ENCODE measurements around the gene DLG1.

DLG1 gene

GRCh38 chr3:197231321-197231720, 67.1 kb downstream of the DLG1 start:
- Histone ChIP-seq H3K4me3 (ENCODE audit: low read length) (no peak overlapping the region), H3K36me3 (ENCODE audit: control insufficient read depth, insufficient read depth, low read length) (no peaks in the 10 kb centered on the region), H3K4me1 (ENCODE audit: control insufficient read depth, insufficient read depth, low read length) (no peaks in the 10 kb centered on the region), H3K9me3 (ENCODE audit: control insufficient read depth, insufficient read depth, low read length) (no peaks in the 10 kb centered on the region), H3K27ac (ENCODE audit: low read length) (no peak overlapping the region), H3K27me3 (ENCODE audit: control insufficient read depth, insufficient read depth, low read length) (no peaks in the 10 kb centered on the region)
- WGBS (ENCODE audit: insufficient coverage, insufficient read length), result no CpG with 5 or more reads among the region's 7 CpGs
- DNase-seq (ENCODE audit: low read depth, low spot score), result no peak

GRCh38 chr3:197229836-197230235, 68.6 kb downstream of the DLG1 start:
- H3K4me1 ChIP-seq (ENCODE audit: control insufficient read depth, insufficient read depth, low read length), result no peaks in the 10 kb centered on the region
- no peak overlapping the region for H3K27ac ChIP-seq (ENCODE audit: low read length)
- H3K4me3 ChIP-seq (ENCODE audit: low read length), result no peak overlapping the region
- H3K36me3 ChIP-seq (ENCODE audit: control insufficient read depth, insufficient read depth, low read length), result no peaks in the 10 kb centered on the region
- no peaks in the 10 kb centered on the region for H3K9me3 ChIP-seq (ENCODE audit: control insufficient read depth, insufficient read depth, low read length)
- no peaks in the 10 kb centered on the region for H3K27me3 ChIP-seq (ENCODE audit: control insufficient read depth, insufficient read depth, low read length)
- DNase-seq (ENCODE audit: low read depth, low spot score), result no peak
- no CpG with 5 or more reads among the region's 3 CpGs for WGBS (ENCODE audit: insufficient coverage, insufficient read length)

- Histone ChIP-seq H3K36me3 (ENCODE audit: control insufficient read depth, insufficient read depth, low read length) (no peaks in the 10 kb centered on the region), H3K9me3 (ENCODE audit: control insufficient read depth, insufficient read depth, low read length) (no peaks in the 10 kb centered on the region), H3K4me3 (ENCODE audit: low read length) (no peak overlapping the region), H3K4me1 (ENCODE audit: control insufficient read depth, insufficient read depth, low read length) (no peaks in the 10 kb centered on the region), H3K27ac (ENCODE audit: low read length) (no peak overlapping the region), H3K27me3 (ENCODE audit: control insufficient read depth, insufficient read depth, low read length) (no peaks in the 10 kb centered on the region)
- WGBS (ENCODE audit: insufficient coverage, insufficient read length), result no CpG with 5 or more reads among the region's 1 CpG
- no peak for DNase-seq (ENCODE audit: low read depth, low spot score)
Measured at GRCh38 chr3:197229178-197229577, 69.2 kb downstream of the DLG1 start.

GRCh38 chr3:197227780-197228574, 70.4 kb downstream of the DLG1 start:
- Histone ChIP-seq H3K4me1 (ENCODE audit: control insufficient read depth, insufficient read depth, low read length) (no peaks in the 10 kb centered on the region), H3K27ac (ENCODE audit: low read length) (no peak overlapping the region), H3K4me3 (ENCODE audit: low read length) (no peak overlapping the region), H3K27me3 (ENCODE audit: control insufficient read depth, insufficient read depth, low read length) (no peaks in the 10 kb centered on the region), H3K36me3 (ENCODE audit: control insufficient read depth, insufficient read depth, low read length) (no peaks in the 10 kb centered on the region), H3K9me3 (ENCODE audit: control insufficient read depth, insufficient read depth, low read length) (no peaks in the 10 kb centered on the region)
- no CpG with 5 or more reads among the region's 2 CpGs for WGBS (ENCODE audit: insufficient coverage, insufficient read length)
- no peak for DNase-seq (ENCODE audit: low read depth, low spot score)

GRCh38 chr3:197226179-197226578, 72.2 kb downstream of the DLG1 start:
- H3K27ac ChIP-seq (ENCODE audit: low read length), result no peak overlapping the region
- H3K9me3 ChIP-seq (ENCODE audit: control insufficient read depth, insufficient read depth, low read length), result no peaks in the 10 kb centered on the region
- no peaks in the 10 kb centered on the region for H3K4me1 ChIP-seq (ENCODE audit: control insufficient read depth, insufficient read depth, low read length)
- no CpG with 5 or more reads among the region's 3 CpGs for WGBS (ENCODE audit: insufficient coverage, insufficient read length)
- H3K4me3 ChIP-seq (ENCODE audit: low read length), result no peak overlapping the region
- H3K36me3 ChIP-seq (ENCODE audit: control insufficient read depth, insufficient read depth, low read length), result no peaks in the 10 kb centered on the region
- DNase-seq (ENCODE audit: low read depth, low spot score), result no peak
- no peaks in the 10 kb centered on the region for H3K27me3 ChIP-seq (ENCODE audit: control insufficient read depth, insufficient read depth, low read length)

- no peaks in the 10 kb centered on the region for H3K36me3 ChIP-seq (ENCODE audit: control insufficient read depth, insufficient read depth, low read length)
- no peak for DNase-seq (ENCODE audit: low read depth, low spot score)
- H3K27ac ChIP-seq (ENCODE audit: low read length), result no peak overlapping the region
- H3K27me3 ChIP-seq (ENCODE audit: control insufficient read depth, insufficient read depth, low read length), result no peaks in the 10 kb centered on the region
- H3K4me3 ChIP-seq (ENCODE audit: low read length), result no peak overlapping the region
- no CpG with 5 or more reads among the region's 1 CpG for WGBS (ENCODE audit: insufficient coverage, insufficient read length)
- no peaks in the 10 kb centered on the region for H3K9me3 ChIP-seq (ENCODE audit: control insufficient read depth, insufficient read depth, low read length)
- no peaks in the 10 kb centered on the region for H3K4me1 ChIP-seq (ENCODE audit: control insufficient read depth, insufficient read depth, low read length)
Measured at GRCh38 chr3:197225579-197225978, 72.8 kb downstream of the DLG1 start.

- Histone ChIP-seq H3K9me3 (ENCODE audit: control insufficient read depth, insufficient read depth, low read length) (no peaks in the 10 kb centered on the region), H3K27ac (ENCODE audit: low read length) (no peak overlapping the region), H3K27me3 (ENCODE audit: control insufficient read depth, insufficient read depth, low read length) (no peaks in the 10 kb centered on the region), H3K4me3 (ENCODE audit: low read length) (no peak overlapping the region), H3K36me3 (ENCODE audit: control insufficient read depth, insufficient read depth, low read length) (no peaks in the 10 kb centered on the region), H3K4me1 (ENCODE audit: control insufficient read depth, insufficient read depth, low read length) (peaks cover 2% of the 10 kb centered on the region; the same call in 1 of the 2 replicates)
- DNase-seq (ENCODE audit: low read depth, low spot score), result no peak
Measured at GRCh38 chr3:197224034-197224444, 74.4 kb downstream of the DLG1 start.

- DNase-seq (ENCODE audit: low read depth, low spot score), result no peak
- Histone ChIP-seq H3K4me1 (ENCODE audit: control insufficient read depth, insufficient read depth, low read length) (peaks cover 2% of the 10 kb centered on the region; the same call in 1 of the 2 replicates), H3K9me3 (ENCODE audit: control insufficient read depth, insufficient read depth, low read length) (no peaks in the 10 kb centered on the region), H3K27me3 (ENCODE audit: control insufficient read depth, insufficient read depth, low read length) (no peaks in the 10 kb centered on the region), H3K4me3 (ENCODE audit: low read length) (no peak overlapping the region), H3K36me3 (ENCODE audit: control insufficient read depth, insufficient read depth, low read length) (no peaks in the 10 kb centered on the region), H3K27ac (ENCODE audit: low read length) (no peak overlapping the region)
- WGBS (ENCODE audit: insufficient coverage, insufficient read length), result no CpG with 5 or more reads among the region's 5 CpGs
Measured at GRCh38 chr3:197222937-197223370, 75.5 kb downstream of the DLG1 start.

- peaks cover 2% of the 10 kb centered on the region; the same call in 1 of the 2 replicates for H3K4me1 ChIP-seq (ENCODE audit: control insufficient read depth, insufficient read depth, low read length)
- no peak overlapping the region for H3K4me3 ChIP-seq (ENCODE audit: low read length)
- H3K27me3 ChIP-seq (ENCODE audit: control insufficient read depth, insufficient read depth, low read length), result no peaks in the 10 kb centered on the region
- no peak overlapping the region for H3K27ac ChIP-seq (ENCODE audit: low read length)
- H3K9me3 ChIP-seq (ENCODE audit: control insufficient read depth, insufficient read depth, low read length), result no peaks in the 10 kb centered on the region
- no peak for DNase-seq (ENCODE audit: low read depth, low spot score)
- WGBS (ENCODE audit: insufficient coverage, insufficient read length), result no CpG with 5 or more reads among the region's 6 CpGs
- H3K36me3 ChIP-seq (ENCODE audit: control insufficient read depth, insufficient read depth, low read length), result no peaks in the 10 kb centered on the region
Measured at GRCh38 chr3:197219619-197220018, 78.8 kb downstream of the DLG1 start.

- H3K4me3 ChIP-seq (ENCODE audit: low read length), result no peak overlapping the region
- no peak for DNase-seq (ENCODE audit: low read depth, low spot score)
- no peak overlapping the region for H3K27ac ChIP-seq (ENCODE audit: low read length)
- H3K36me3 ChIP-seq (ENCODE audit: control insufficient read depth, insufficient read depth, low read length), result no peaks in the 10 kb centered on the region
- H3K4me1 ChIP-seq (ENCODE audit: control insufficient read depth, insufficient read depth, low read length), result peaks cover 2% of the 10 kb centered on the region; the same call in 1 of the 2 replicates
- no CpG with 5 or more reads among the region's 3 CpGs for WGBS (ENCODE audit: insufficient coverage, insufficient read length)
- H3K27me3 ChIP-seq (ENCODE audit: control insufficient read depth, insufficient read depth, low read length), result no peaks in the 10 kb centered on the region
- no peaks in the 10 kb centered on the region for H3K9me3 ChIP-seq (ENCODE audit: control insufficient read depth, insufficient read depth, low read length)
Measured at GRCh38 chr3:197218210-197218609, 80.2 kb downstream of the DLG1 start.

GRCh38 chr3:197216914-197217313, 81.5 kb downstream of the DLG1 start:
- no peaks in the 10 kb centered on the region for H3K9me3 ChIP-seq (ENCODE audit: control insufficient read depth, insufficient read depth, low read length)
- H3K27me3 ChIP-seq (ENCODE audit: control insufficient read depth, insufficient read depth, low read length), result no peaks in the 10 kb centered on the region
- no CpG with 5 or more reads among the region's 4 CpGs for WGBS (ENCODE audit: insufficient coverage, insufficient read length)
- no peak overlapping the region for H3K27ac ChIP-seq (ENCODE audit: low read length)
- peaks cover 2% of the 10 kb centered on the region; the same call in 1 of the 2 replicates for H3K4me1 ChIP-seq (ENCODE audit: control insufficient read depth, insufficient read depth, low read length)
- H3K4me3 ChIP-seq (ENCODE audit: low read length), result no peak overlapping the region
- no peak for DNase-seq (ENCODE audit: low read depth, low spot score)
- no peaks in the 10 kb centered on the region for H3K36me3 ChIP-seq (ENCODE audit: control insufficient read depth, insufficient read depth, low read length)
